H1 (cell line): ENCODE results near the gene RBM26. TPM values are rescaled to one million over a fixed set of nuclear protein-coding genes. Genes with fewer than 3 reads are reported as not detected.
A peak's percentile ranks its signal among the peaks of the same experiment; 100 is the strongest.

Source experiments
- CTCF ChIA-PET: fragments of 300-600 bp; sonication (Branson Sonifier 250); formaldehyde crosslinking; loops from one replicate; lab custom pipeline; 2021; ENCODE audit not compliant: partially characterized antibody; lab: Charles Lee
- POLR2A ChIA-PET: fragments of 300-600 bp; sonication (Branson Sonifier 250); formaldehyde crosslinking; loops from one replicate; lab custom pipeline; 2021; ENCODE audit warnings: inconsistent platforms; ENCODE audit not compliant: partially characterized antibody; lab: Charles Lee
- DNase-seq, 2 experiments: peaks; one replicate each; pipeline versions ENCODE4 v3.0.0 to v3.0.0-alpha.2; 2010 to 2022; ENCODE audit warnings: low spot score in 2 of 2, low read depth in 1 of 2, mixed read lengths in 1 of 2
- FAIRE-seq: peaks from 2 replicates; lab custom pipeline; 2011; peaks lifted over from hg19 to GRCh38; lab: Jason Lieb, UNC
- H2AFZ ChIP-seq: 2 replicates; pipeline ENCODE4 v1.8.1; 2012; ENCODE audit warnings: low read length, inconsistent platforms
- H2AK5ac ChIP-seq: 2 replicates; pipeline ENCODE4 v1.6.1; 2013; ENCODE audit warnings: low read depth, low read length
- H2BK120ac ChIP-seq: replicated peaks from 2 replicates; pipeline ENCODE3; 2013; ENCODE audit warnings: low read depth, low read length, inconsistent platforms
- H2BK12ac ChIP-seq: 2 replicates; pipeline ENCODE4 v1.6.1; 2013; ENCODE audit warnings: low read depth, low read length
- H2BK15ac ChIP-seq: 2 replicates; pipeline ENCODE4 v1.6.1; 2013; ENCODE audit warnings: low read length
- H2BK20ac ChIP-seq: 2 replicates; pipeline ENCODE4 v1.6.1; 2013; ENCODE audit warnings: low read length
- H2BK5ac ChIP-seq: 2 replicates; pipeline ENCODE4 v1.6.1; 2013; ENCODE audit warnings: low read depth, low read length
- H3K14ac ChIP-seq: 2 replicates; pipeline ENCODE4 v1.6.1; 2013; ENCODE audit warnings: inconsistent platforms; ENCODE audit not compliant: insufficient read length
- H3K18ac ChIP-seq: 2 replicates; pipeline ENCODE4 v1.6.1; 2013; ENCODE audit warnings: low read length; ENCODE audit errors: extremely low read depth
- H3K23ac ChIP-seq: 2 replicates; pipeline ENCODE4 v1.6.1; 2013; ENCODE audit warnings: inconsistent platforms; ENCODE audit not compliant: insufficient read length
- H3K23me2 ChIP-seq: 2 replicates; pipeline ENCODE4 v1.6.1; 2013; ENCODE audit warnings: low read depth, low read length
- H3K27ac ChIP-seq: 2 replicates; pipeline ENCODE4 v1.6.1; 2011; ENCODE audit warnings: low read depth, low read length, inconsistent platforms
- H3K27me3 ChIP-seq, 4 experiments: replicated peaks in 1 of 4; 1 replicate in 1 of 4; 2 replicates in 3 of 4; pipeline versions ENCODE4 v1.6.1 to v1.8.1; 2011 to 2013; ENCODE audit warnings: low read length in 3 of 4, mild to moderate bottlenecking in 3 of 4, inconsistent platforms in 2 of 4, mixed read lengths in 2 of 4, moderate library complexity in 1 of 4; ENCODE audit not compliant: control insufficient read depth in 3 of 4, insufficient read depth in 3 of 4; ENCODE audit errors: extremely low read depth in 1 of 4
- H3K36me3 ChIP-seq, 4 experiments: 2 replicates each; pipeline versions ENCODE4 v1.6.1 to v1.8.1; 2011 to 2013; ENCODE audit warnings: mild to moderate bottlenecking in 4 of 4, low read length in 3 of 4, moderate library complexity in 2 of 4, control low read depth in 1 of 4, inconsistent platforms in 1 of 4; ENCODE audit not compliant: insufficient read depth in 4 of 4, control insufficient read depth in 2 of 4
- H3K4ac ChIP-seq: replicated peaks from 2 replicates; pipeline ENCODE3; 2013; ENCODE audit warnings: low read length, low read depth, mixed read lengths, inconsistent platforms; ENCODE audit not compliant: insufficient read length
- H3K4me1 ChIP-seq, 4 experiments: replicated peaks in 1 of 4; 1 replicate in 1 of 4; 2 replicates in 3 of 4; pipeline versions ENCODE4 v1.6.1 to v1.8.1; 2011 to 2013; ENCODE audit warnings: low read length in 3 of 4, inconsistent platforms in 2 of 4, mixed read lengths in 1 of 4; ENCODE audit not compliant: insufficient read depth in 4 of 4, control insufficient read depth in 3 of 4
- H3K4me2 ChIP-seq, 2 experiments: 2 replicates each; pipeline versions ENCODE4 v1.6.1 to v1.8.1; 2011 to 2013; ENCODE audit warnings: low read depth in 2 of 2, low read length in 2 of 2, control low read depth in 1 of 2, inconsistent platforms in 1 of 2, mild to moderate bottlenecking in 1 of 2; ENCODE audit not compliant: insufficient read depth in 1 of 2
- H3K4me3 ChIP-seq, 4 experiments: fragments of 200-600, 300-600 bp in 1 of 4; sonication (generic), shearing (Covaris generic), sonication (Bioruptor Twin) in 1 of 4; 2 replicates each; pipeline versions ENCODE4 v1.5.1 to v1.8.1; 2011 to 2016; ENCODE audit warnings: low read length in 4 of 4, low read depth in 3 of 4, control low read depth in 2 of 4, inconsistent platforms in 2 of 4, mild to moderate bottlenecking in 2 of 4, mixed read lengths in 1 of 4, moderate library complexity in 1 of 4; ENCODE audit not compliant: insufficient read depth in 2 of 4; ENCODE audit errors: extremely low read depth in 1 of 4
- H3K56ac ChIP-seq: replicated peaks from 2 replicates; pipeline ENCODE3; 2013; ENCODE audit warnings: low read depth, mild to moderate bottlenecking, mixed read lengths, low read length, inconsistent platforms; ENCODE audit not compliant: insufficient read length
- H3K79me1 ChIP-seq: 2 replicates; pipeline ENCODE4 v1.6.1; 2013; ENCODE audit warnings: low read depth, low read length, control low read depth
- H3K79me2 ChIP-seq, 2 experiments: 2 replicates each; pipeline versions ENCODE4 v1.6.1 to v1.8.1; 2012 to 2013; ENCODE audit warnings: low read length in 2 of 2, mild to moderate bottlenecking in 2 of 2, inconsistent platforms in 1 of 2; ENCODE audit not compliant: insufficient read depth in 2 of 2, control insufficient read depth in 1 of 2
- H3K9ac ChIP-seq, 4 experiments: replicated peaks in 1 of 4; 1 replicate in 1 of 4; 2 replicates in 3 of 4; pipeline versions ENCODE4 v1.6.1 to v1.8.1; 2011 to 2013; ENCODE audit warnings: low read depth in 3 of 4, low read length in 3 of 4, control low read depth in 2 of 4, mild to moderate bottlenecking in 2 of 4, moderate library complexity in 2 of 4, inconsistent platforms in 1 of 4; ENCODE audit errors: extremely low read depth in 1 of 4
- H3K9me3 ChIP-seq, 2 experiments: 2 replicates each; pipeline versions ENCODE4 v1.6.1 to v1.8.1; 2012 to 2013; ENCODE audit warnings: mild to moderate bottlenecking in 2 of 2, moderate library complexity in 2 of 2, control low read depth in 1 of 2, inconsistent platforms in 1 of 2, low read depth in 1 of 2, low read length in 1 of 2, mixed read lengths in 1 of 2; ENCODE audit not compliant: insufficient read depth in 2 of 2
- H4K20me1 ChIP-seq, 2 experiments: replicated peaks in 1 of 2; 2 replicates each; pipeline versions ENCODE3 to v1.8.1; 2011 to 2013; ENCODE audit warnings: inconsistent platforms in 2 of 2, low read length in 2 of 2, mild to moderate bottlenecking in 1 of 2; ENCODE audit not compliant: insufficient read depth in 2 of 2, control insufficient read depth in 1 of 2
- H4K5ac ChIP-seq: 2 replicates; pipeline ENCODE4 v1.6.1; 2013; ENCODE audit warnings: low read length, low read depth, mixed read lengths, inconsistent platforms; ENCODE audit not compliant: insufficient read length
- H4K8ac ChIP-seq: 2 replicates; pipeline ENCODE4 v1.8.0; 2013; ENCODE audit warnings: mild to moderate bottlenecking, moderate library complexity, low read length, inconsistent platforms; ENCODE audit not compliant: insufficient read depth; ENCODE audit errors: extremely low read depth
- H4K91ac ChIP-seq: replicated peaks from 2 replicates; pipeline ENCODE3; 2013; ENCODE audit warnings: low read length, mixed read lengths, inconsistent platforms; ENCODE audit not compliant: insufficient read length
- EZH2 ChIP-seq: fragments of 200-600 bp; sonication (generic); IDR thresholded peaks from 2 replicates; pipeline ENCODE4 v1.7.1; 2012; ENCODE audit warnings: low read depth, mild to moderate bottlenecking, moderate library complexity, low read length, inconsistent platforms; ENCODE audit not compliant: severe bottlenecking
- SAP30 ChIP-seq: fragments of 300-600 bp; sonication (generic); IDR thresholded peaks from 2 replicates; pipeline ENCODE4 v1.7.1; 2012; ENCODE audit warnings: low read length, moderate library complexity, mild to moderate bottlenecking, inconsistent platforms; ENCODE audit not compliant: insufficient read depth, insufficient replicate concordance
- SIRT6 ChIP-seq: IDR thresholded peaks from one replicate; pipeline ENCODE4 v1.7.1; 2012; ENCODE audit warnings: low read length, inconsistent platforms
- WGBS, 2 experiments: shearing (Covaris generic) in 1 of 2; methylation state at CpG; one replicate each; pipeline versions ENCODE4 v1.1.6 to v1.1.7; 2013 to 2015; ENCODE audit warnings: low lambda C conversion rate in 2 of 2, mixed read lengths in 2 of 2, inconsistent platforms in 1 of 2, low coverage in 1 of 2, missing lambda C conversion rate in 1 of 2; ENCODE audit not compliant: insufficient replicate concordance in 2 of 2, insufficient coverage in 1 of 2, insufficient read length in 1 of 2; ENCODE audit errors: extremely low coverage in 1 of 2, missing lambda C conversion rate in 1 of 2; 5-methylcytosine and 5-hydroxymethylcytosine counted together
- polyA plus RNA-seq, 7 experiments: library from polyadenylated mRNA; depleted of rRNA in 3 of 7; stranded (reverse) in 5 of 7; unstranded in 2 of 7; fragments of >200 nt in 5 of 7; fragments of 200-250 nt in 2 of 7; gene quantifications; 1 replicate in 5 of 7; 2 replicates in 1 of 7; 4 replicates in 1 of 7; pipeline versions ENCODE4 v1.2.1 to v1.2.3, GENCODE V29; 2011 to 2013; ENCODE audit warnings: missing spikeins in 2 of 7, mixed read lengths in 2 of 7
- total RNA-seq: library from RNA; stranded (reverse); fragmentation: NEBNext Ultra II Directional; extraction: Animal tissue kit (Norgen Biotek cat#: 25700); gene quantifications from 2 replicates; pipeline ENCODE4 v1.2.1, GENCODE V29; 2021

The RBM26 gene
- total and polyA plus RNA-seq, 2 of the 8 experiments (the other 6 are each of a cell fraction or from before 2014, with no cell fraction given): 20.3 to 65.5 TPM

DNA sequence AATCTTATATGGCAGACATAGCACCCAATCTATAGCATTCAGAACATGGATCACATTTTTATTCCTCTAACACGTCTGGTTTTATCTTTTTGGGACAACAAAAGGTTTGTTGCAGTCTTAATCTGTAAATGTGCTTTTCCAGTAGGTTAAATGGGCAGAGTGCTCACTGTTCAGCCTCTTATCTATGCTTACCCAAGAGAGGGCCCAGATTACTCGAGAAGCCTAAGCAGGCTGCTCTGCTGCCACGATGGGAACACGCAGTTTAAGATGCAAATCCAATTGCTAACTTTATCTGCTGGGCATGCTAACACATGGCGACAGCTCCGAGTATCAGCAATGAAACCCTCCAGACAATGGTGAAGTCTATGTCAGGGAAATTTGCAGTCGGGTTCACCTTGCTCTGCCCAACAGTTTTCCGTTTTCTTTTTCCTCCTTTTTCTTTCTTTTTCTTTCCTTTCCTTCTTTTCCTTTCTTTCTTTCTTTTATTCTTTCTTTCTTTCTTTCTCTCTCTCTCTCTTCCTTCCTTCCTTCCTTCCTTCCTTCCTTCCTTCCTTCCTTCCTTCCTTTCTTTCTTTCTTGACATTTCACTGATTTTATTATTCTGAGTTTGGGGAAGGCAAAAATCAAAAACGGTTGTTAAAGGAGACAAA, 115.3 kb downstream of the RBM26 start:
- H3K4me1 ChIP-seq: peaks cover 0 to 14% (median 7%) of the 10 kb centered on the region in 4 experiments; a peak in 4 of 7 replicates
- no peak overlapping the region for H3K27ac ChIP-seq
- FAIRE-seq (no peak), DNase-seq (no peak)
- H3K79me1 ChIP-seq: no peaks in the 10 kb centered on the region
- no peaks in the 10 kb centered on the region for H4K20me1 ChIP-seq
- CTCF ChIA-PET: no interaction called here
- H2BK5ac ChIP-seq: peak overlapping the region; percentile 72; the same call in 1 of the 2 replicates
- H3K27me3 ChIP-seq: no peaks in the 10 kb centered on the region
- no peak overlapping the region for H2BK15ac ChIP-seq
- peak overlapping the region; percentile 92 for H2AFZ ChIP-seq
- TF ChIP-seq EZH2 (no peak), SAP30 (no peak), SIRT6 (no peak)
- TF ChIP-seq, all 59 proteins: peak for 0
- peak overlapping the region; percentile 81 for H2BK120ac ChIP-seq
- no peaks in the 10 kb centered on the region for H3K79me2 ChIP-seq
- H3K36me3 ChIP-seq: no peaks in the 10 kb centered on the region
- POLR2A ChIA-PET: interaction anchor here (1.3 kb wide), 1 partner anchor 10 kb away, joined by 7 read pairs; no protein-coding TSS in a partner anchor
- no peak overlapping the region for H3K23ac ChIP-seq
- no peaks in the 10 kb centered on the region for H3K23me2 ChIP-seq
- H3K9ac ChIP-seq: no peak overlapping the region
- no peak overlapping the region; the same call in 1 of the 2 replicates for H3K18ac ChIP-seq
- H3K14ac ChIP-seq: no peak overlapping the region
- H3K9me3 ChIP-seq: no peaks in the 10 kb centered on the region
- WGBS, 2 experiments: 86% methylated on average over 9 of the region's 9 CpGs; no CpG with 5 or more reads in 1 of the 2 experiments
- no peak overlapping the region for H3K4ac ChIP-seq
- H4K91ac ChIP-seq: peak overlapping the region; percentile 33
- H2BK20ac ChIP-seq: peak overlapping the region; percentile 81; the same call in 1 of the 2 replicates
- H3K4me2 ChIP-seq: no peak overlapping the region
- H4K5ac ChIP-seq: peak overlapping the region; percentile 45
- no peak overlapping the region for H2AK5ac ChIP-seq
- no peak overlapping the region for H3K56ac ChIP-seq
- H3K4me3 ChIP-seq: no peak overlapping the region
- H4K8ac ChIP-seq: no peak overlapping the region
- peak overlapping the region; percentile 62; the same call in 1 of the 2 replicates for H2BK12ac ChIP-seq
